GM21381 (cell line): ENCODE measurements around the gene CDK5.
A peak's percentile ranks its signal among the peaks of the same experiment; 100 is the strongest.

Experiments used
- ATAC-seq: cut with Tn5 transposase; IDR thresholded peaks from one replicate; pipeline ENCODE4 v1.9.1; 2021; ENCODE audit warnings: mild to moderate bottlenecking, moderate library complexity; ENCODE audit not compliant: unreplicated experiment

CDK5 gene

DNA sequence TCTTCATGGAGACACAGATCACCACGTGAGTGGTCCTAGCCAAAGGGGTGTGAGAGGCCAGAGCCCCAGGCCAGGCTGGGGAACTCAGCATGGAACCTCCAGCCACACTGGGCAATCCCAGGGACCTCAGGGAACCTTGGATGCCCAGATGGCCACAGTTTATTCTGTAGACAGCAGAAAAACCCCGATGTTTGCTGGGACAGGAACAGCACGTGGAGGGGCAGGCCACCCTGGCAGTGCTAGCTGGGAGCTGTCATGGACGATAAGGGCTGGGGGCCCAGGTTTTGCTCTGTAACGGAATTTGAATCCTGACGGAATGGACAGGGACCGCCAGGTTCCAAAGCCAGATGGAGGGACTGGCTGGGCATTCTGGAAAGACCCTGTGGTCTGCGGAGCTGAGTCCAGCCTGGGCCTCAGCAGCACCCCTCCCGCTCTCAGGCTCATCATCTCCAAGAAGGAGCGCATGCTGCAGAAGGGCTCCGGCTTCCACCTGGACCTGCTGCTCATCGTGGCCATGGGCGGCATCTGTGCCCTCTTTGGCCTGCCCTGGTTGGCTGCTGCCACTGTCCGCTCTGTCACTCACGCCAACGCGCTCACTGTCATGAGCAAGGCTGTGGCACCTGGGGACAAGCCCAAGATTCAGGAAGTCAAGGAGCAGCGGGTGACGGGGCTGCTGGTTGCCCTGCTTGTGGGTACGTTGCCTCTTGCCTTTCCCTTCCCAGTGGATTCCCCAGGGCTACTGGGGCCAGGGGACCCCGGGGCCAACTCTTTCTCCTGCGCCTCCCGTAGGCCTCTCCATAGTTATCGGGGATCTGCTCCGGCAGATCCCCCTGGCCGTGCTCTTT is 17.3 kb upstream of the CDK5 start:
- ATAC-seq = no peak

- ATAC-seq = no peak
Observed at GRCh38 chr7:151073990-151074389, 16.3 kb upstream of the CDK5 start.

DNA sequence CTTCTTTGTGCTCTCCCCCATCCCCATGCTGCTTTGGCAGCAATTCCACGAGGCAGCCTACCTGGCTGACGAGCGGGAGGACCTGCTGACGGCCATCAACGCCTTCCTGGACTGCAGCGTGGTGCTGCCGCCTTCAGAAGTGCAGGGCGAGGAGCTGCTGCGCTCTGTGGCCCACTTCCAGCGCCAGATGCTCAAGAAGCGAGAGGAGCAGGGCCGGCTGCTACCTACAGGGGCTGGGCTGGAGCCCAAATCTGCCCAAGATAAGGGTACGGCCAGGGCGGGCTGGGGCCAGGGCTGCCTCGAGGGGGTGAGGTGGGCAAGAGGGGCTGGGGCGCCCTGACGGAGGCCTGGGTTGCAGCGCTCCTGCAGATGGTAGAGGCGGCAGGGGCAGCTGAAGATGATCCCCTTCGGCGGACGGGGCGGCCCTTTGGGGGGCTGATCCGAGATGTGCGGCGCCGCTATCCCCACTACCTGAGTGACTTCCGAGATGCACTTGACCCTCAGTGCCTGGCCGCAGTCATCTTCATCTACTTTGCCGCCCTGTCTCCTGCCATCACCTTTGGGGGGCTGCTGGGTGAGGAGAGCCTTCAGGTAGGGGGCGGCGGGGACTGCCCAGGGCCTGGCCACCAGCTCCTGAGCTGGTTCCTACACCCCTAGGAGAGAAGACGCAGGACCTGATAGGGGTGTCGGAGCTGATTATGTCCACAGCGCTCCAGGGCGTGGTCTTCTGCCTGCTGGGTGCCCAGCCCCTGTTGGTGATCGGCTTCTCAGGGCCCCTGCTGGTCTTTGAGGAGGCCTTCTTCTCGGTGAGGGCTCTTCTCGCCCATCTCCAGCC is 13.6 kb upstream of the CDK5 start:
- ATAC-seq = no peak

GRCh38 chr7:151070574-151070960 is 12.9 kb upstream of the CDK5 start:
- ATAC-seq = no peak

DNA sequence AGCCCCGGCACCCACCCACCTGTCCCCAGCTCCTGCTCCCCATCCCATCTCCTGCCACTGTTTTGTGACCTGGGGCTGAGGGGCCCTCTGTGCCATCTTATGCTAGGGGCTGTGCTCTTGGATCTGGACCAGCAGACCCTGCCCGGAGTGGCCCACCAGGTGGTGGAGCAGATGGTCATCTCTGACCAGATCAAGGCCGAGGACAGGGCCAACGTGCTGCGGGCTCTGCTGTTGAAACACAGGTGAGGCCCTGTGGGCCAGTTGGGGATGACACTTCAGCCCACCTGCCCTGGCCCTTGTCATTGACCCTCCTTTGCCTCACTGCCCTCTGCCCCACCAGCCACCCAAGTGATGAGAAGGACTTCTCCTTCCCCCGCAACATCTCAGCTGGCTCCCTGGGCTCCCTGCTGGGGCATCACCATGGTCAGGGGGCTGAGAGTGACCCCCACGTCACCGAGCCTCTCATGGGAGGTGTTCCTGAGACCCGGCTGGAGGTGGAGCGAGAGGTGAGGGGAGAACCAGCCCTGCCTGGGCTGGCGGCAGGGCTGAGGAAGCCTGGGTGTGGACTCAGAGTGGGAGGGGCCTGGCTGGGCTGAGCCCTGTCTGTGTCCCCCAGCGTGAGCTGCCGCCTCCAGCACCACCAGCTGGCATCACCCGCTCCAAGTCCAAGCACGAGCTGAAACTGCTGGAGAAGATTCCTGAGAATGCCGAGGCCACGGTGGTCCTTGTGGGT is 12.3 kb upstream of the CDK5 start:
- ATAC-seq = no peak

- no peak for ATAC-seq
Observed at GRCh38 chr7:151068069-151068773, 10.5 kb upstream of the CDK5 start.

DNA sequence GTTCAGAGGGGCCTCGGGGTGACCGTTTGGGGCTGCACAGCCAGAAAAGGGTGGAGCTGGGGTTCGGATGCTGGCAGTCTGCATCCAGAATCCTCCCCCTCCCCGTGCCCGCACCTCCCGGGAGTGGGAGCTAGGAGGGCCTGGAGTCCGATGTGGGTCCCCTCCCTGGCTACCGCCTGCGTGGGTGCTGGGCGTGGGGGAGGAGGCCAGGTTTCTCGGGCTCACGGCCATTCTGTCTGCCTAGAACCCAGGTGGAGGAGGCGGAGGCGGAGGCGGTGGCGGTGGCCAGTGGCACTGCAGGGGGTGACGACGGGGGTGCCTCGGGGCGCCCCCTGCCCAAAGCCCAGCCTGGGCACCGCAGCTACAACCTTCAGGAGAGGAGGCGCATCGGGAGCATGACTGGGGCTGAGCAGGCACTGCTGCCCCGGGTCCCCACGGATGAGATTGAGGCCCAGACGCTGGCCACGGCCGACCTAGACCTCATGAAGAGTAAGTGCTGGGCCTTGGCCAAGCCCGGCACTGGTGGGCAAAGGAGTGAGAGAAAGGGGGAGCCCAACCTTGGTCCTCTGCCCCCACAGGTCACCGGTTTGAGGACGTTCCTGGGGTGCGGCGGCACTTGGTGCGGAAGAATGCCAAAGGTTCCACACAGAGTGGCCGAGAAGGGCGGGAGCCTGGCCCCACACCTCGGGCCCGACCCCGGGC is 8.7 kb upstream of the CDK5 start:
- ATAC-seq = no peak

- ATAC-seq = no peak
Observed at GRCh38 chr7:151065516-151065915, 7.8 kb upstream of the CDK5 start.

DNA sequence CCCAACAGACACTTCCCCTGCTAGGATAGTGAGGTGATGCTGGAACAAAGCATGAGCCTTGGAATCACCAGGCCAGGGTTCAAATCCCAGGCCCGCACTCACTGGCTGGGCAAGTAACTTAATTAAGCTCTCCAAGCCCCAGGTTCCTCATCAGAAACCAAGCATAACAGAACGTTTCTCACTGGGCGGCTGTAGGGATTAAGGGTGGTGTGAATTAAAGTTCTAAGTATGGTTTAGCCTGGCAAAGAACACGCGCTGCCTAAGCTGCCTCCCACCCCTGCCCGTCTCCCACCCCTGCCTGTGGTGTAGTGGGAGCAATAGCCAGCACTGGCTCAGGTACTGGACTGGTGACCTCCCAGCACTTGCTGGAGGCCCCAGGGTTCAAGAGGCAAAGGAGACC is 7.3 kb upstream of the CDK5 start:
- no peak for ATAC-seq

DNA sequence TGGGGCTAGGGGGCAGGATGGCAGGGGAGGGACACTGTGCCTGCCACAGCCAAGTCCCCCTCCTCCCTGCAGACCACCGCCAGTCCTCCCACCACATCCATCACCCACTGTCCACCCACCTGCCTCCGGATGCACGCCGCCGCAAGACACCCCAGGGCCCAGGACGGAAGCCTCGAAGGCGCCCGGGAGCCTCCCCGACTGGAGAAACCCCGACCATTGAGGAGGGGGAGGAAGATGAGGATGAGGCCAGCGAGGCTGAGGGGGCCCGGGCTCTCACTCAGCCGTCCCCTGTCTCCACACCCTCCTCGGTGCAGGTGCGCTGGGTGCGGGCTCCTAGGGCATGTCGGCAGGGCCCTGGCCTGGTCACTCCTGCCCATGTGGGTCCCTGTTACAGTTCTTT is 6.8 kb upstream of the CDK5 start:
- no peak for ATAC-seq

DNA sequence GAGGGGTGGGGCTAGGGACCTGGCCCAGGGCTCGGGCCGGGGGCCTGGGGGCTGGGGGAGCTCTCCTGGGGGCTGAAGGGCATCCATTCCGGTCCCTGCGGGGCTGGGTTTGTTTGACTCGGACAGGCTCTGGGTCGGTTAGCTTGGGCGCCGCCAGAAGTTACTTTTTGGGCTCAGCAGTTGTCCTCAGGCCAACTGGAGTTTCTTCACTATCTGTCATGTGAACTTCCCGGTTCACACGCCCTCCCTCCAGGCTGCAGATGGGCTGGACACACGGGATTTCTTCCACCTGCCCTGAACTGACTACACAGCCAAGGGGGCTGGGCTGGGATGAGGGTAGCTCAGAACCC is 5.5 kb upstream of the CDK5 start:
- no peak for ATAC-seq

GRCh38 chr7:151062399-151063211 is 4.9 kb upstream of the CDK5 start:
- no peak for ATAC-seq

- no peak for ATAC-seq
Observed at GRCh38 chr7:151062111-151062398, 4.4 kb upstream of the CDK5 start.

DNA sequence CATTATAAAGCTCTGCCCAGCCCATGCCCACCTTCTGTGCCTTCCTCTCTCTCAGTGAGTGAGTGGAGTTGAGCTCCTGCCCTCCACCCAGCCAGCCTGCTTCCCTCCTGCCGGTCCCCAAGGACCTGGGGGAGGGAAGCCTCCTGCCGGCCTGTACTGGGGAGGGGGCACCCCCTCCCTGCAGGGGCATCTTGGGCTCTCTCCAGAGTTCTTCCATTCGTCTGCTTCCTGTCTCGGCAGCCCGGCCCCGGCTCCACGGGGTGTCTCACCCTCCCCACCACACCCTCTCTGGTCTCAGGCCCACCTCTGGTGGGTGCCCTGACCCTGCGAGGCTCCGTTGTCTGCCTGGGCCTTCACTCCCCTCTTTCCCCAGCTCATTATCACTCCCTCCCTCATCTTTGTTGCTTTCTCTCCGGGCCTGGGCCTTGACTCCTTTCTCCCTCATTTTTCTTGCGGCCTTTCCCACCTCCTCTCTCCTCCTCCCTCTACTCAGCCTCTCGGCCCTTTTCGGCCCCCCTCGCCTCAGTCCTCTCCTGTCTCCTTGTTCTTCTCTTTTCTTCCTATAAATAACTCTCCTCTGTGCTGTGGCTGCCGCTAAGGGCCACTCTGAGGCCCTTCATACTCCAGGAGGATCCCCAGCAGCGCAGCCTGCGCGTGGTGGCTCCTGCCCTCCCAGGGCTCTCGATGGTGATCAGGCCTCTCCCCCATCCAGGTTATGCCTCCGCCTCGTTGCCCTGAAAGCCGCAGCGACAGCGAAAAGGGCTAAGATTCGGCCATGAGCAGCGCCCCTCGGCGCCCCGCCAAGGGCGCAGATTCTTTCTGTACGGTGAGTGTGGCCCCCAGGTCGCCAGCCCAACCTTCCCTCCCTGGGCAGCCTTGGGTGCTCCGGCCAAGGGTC is 3.8 kb upstream of the CDK5 start:
- ATAC-seq = no peak

DNA sequence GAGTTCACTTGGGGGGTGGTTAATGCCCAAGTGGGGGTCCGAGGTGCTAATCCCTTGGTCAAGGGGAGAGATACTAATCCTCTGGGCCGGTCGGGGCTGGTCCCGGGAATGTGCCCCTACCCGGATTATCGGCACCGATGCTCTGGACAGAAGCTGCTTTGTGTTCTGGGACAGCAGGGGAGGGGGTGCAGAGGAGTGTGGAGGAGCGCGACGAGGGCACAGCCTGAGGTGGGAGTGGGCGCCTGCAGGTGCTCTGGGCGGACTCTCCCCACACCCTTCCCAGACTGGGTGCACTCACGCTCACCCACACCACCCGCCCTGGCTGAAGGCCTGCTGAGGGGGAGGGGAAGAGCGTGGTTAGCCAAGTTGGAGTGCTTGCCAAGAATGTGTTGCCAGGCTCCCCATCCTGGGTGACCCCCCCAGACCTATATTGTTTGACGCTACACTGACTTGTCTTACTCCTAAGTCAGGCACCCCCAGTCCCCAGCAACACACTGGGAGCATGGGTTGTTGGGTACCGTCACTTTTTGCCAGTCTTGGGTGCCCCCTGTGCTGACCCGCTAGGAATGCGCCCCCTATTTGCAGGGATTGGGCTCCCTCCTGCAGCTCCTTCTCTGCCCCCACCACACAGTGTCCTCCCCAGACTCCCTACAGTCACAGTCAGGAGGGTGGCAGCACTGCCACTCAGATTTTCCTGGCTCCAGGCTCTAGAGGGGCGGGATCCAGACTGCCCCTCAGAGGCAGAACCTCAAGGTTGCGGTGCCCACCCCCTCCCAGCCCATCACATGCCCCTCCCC is 2.9 kb upstream of the CDK5 start:
- no peak for ATAC-seq

- ATAC-seq = no peak
Observed at GRCh38 chr7:151060113-151060415, 2.4 kb upstream of the CDK5 start.

DNA sequence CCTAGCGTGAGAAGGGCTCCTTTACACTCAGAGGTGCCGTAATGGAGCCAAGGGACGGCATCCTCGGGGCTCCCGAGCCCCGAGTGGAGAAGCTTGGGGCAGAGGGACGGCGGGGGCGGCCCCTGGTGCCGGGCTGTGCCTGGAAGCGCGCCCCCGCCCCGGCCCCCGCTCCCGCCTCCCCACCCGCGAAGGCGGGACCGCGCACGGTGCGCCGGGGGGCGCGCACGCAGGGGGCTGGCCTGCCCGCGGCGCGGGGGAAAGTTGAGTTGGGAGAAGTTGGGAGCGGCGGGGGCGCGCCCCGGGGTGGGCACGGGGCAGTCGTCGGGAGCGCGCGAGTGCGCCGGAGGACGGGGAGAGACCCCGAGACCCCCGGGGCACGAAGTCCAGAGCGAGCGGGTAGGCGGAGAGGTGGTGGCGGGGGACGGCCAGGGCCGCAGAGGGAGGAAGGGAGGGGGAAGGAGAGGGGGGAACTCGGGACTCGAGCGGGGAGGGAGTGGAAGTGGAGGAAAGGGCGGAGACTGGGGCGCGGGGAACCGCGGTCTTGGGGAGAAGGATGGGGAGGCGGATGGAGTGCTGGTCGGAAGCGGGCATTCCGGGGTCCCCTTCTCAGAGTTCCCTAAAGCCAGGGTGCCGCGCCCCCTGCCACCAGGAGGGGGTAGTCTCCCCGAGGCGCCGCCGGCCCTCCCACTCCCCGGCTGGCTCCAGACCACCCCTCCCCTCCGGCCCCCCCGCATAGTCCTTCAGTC is 1.8 kb upstream of the CDK5 start, which contains the start of gene SLC4A2:
TSS of gene SLC4A2 (plus strand) at position 223 of the 746 bp plus-strand sequence. CDS start 2,399 bp downstream, outside the sequence.
- peak; percentile 43 for ATAC-seq
